ENCODE measurements around the gene ELP6. TPM values are rescaled to one million over a fixed set of nuclear protein-coding genes. Genes with fewer than 3 reads are reported as not detected.
"Not testable (repeated sequence)": the region's sequence is repeated elsewhere in the genome, so short reads cannot be mapped to it uniquely, and the experiment has no call there.

Gene ELP6
- total and polyA plus RNA-seq, 2 experiments from 2014 or later: 34.4 to 37.3 TPM

DNA sequence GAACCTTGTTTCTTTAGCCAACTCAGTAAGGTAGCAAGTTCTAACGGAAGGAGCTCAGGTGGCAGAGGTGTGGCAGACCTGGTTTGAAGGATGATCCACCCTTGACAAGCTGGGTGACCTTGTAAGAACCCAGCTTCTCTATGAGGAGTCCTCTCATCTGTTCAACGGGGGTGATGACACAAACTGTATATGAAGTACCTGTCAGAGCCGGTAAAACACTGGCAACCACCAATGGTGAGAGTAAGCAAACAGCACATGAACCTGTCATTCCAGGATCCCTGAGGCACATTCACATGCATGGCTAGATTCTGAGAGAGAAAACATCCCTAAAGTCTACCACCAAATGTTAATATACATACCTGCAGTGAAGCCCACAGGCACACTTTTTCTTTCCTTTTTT lies 40.1 kb downstream of the ELP6 start:
- Histone ChIP-seq H3K4me1 (ENCODE audit: insufficient read depth) (peaks cover 25% of the 10 kb centered on the region), H4K20me1 (ENCODE audit: insufficient read depth, poor library complexity, severe bottlenecking) (peaks cover 21% of the 10 kb centered on the region), H3K79me2 (peaks cover 73% of the 10 kb centered on the region), H3K4me2 (peak overlapping the region; percentile 94), H3K9me2 (replicated peaks; ENCODE audit: insufficient read depth) (no peaks in the 10 kb centered on the region), H3K9me3 (ENCODE audit: low read depth) (no peaks in the 10 kb centered on the region), H3K27me3 (no peaks in the 10 kb centered on the region), H2AFZ (no peak overlapping the region), H3K27ac (peak overlapping the region; percentile 7), H3K36me3 (replicated peaks; ENCODE audit: insufficient read depth, low read depth) (no peaks in the 10 kb centered on the region), H3K4me3 (no peak overlapping the region)
- no peak for TF ChIP-seq EZH2phosphoT487 (IDR thresholded peaks at IDR 0.05; ENCODE audit: low read depth, severe bottlenecking, unreplicated experiment)
- TF ChIP-seq CTCF (IDR thresholded peaks at IDR 0.05; ENCODE audit: poor library complexity): no peak
- no peak for TF ChIP-seq EZH2 (IDR thresholded peaks at IDR 0.05; ENCODE audit: borderline replicate concordance)
- 49% methylated on average over 3 of the region's 3 CpGs for WGBS (ENCODE audit: low lambda C conversion rate, missing lambda C conversion rate)
- DNase-seq (ENCODE audit: low spot score): peak; percentile 32

DNA sequence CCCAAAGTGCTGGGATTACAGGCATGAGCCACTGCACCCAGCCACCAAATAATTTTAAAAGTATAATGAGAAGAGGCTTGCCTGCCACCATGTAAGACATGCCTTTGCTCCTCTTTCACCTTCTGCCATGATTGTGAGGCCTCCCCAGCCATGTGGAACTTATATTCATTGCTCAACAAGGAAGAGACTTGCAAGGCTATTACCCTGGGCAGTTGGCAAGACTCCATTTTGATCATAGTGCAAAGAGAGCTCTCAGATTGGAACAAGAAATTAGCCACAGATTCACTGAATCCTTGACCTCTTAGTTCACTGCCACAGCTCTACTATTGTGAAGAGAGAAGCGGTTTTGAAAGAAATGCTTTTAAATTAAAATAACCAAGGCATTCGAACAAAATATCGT lies 43.9 kb downstream of the ELP6 start:
- DNase-seq (ENCODE audit: low spot score): no peak
- H3K27me3 ChIP-seq: no peaks in the 10 kb centered on the region
- H3K9me3 ChIP-seq (ENCODE audit: low read depth): no peaks in the 10 kb centered on the region
- H3K4me1 ChIP-seq (ENCODE audit: insufficient read depth): peaks cover 16% of the 10 kb centered on the region
- peaks cover 93% of the 10 kb centered on the region for H3K79me2 ChIP-seq
- H4K20me1 ChIP-seq (ENCODE audit: insufficient read depth, poor library complexity, severe bottlenecking): peaks cover 21% of the 10 kb centered on the region
- H3K9me2 ChIP-seq (replicated peaks; ENCODE audit: insufficient read depth): no peaks in the 10 kb centered on the region
- no peak overlapping the region for H3K27ac ChIP-seq
- no peaks in the 10 kb centered on the region for H3K36me3 ChIP-seq (replicated peaks; ENCODE audit: insufficient read depth, low read depth)
- no peak overlapping the region for H2AFZ ChIP-seq
- no peak overlapping the region for H3K4me3 ChIP-seq
- H3K4me2 ChIP-seq: no peak overlapping the region
- TF ChIP-seq EZH2 (IDR thresholded peaks at IDR 0.05; ENCODE audit: borderline replicate concordance) (no peak), EZH2phosphoT487 (IDR thresholded peaks at IDR 0.05; ENCODE audit: low read depth, severe bottlenecking, unreplicated experiment) (no peak), CTCF (IDR thresholded peaks at IDR 0.05; ENCODE audit: poor library complexity) (no peak)
- WGBS (ENCODE audit: low lambda C conversion rate, missing lambda C conversion rate): 98% methylated on average over 3 of the region's 3 CpGs

- H3K4me1 ChIP-seq (ENCODE audit: insufficient read depth); H3K27ac ChIP-seq; H2AFZ ChIP-seq; H3K27me3 ChIP-seq; DNase-seq (ENCODE audit: low spot score); H3K36me3 ChIP-seq (replicated peaks; ENCODE audit: insufficient read depth, low read depth); H3K9me3 ChIP-seq (ENCODE audit: low read depth); H3K4me2 ChIP-seq; H3K9me2 ChIP-seq (replicated peaks; ENCODE audit: insufficient read depth); H3K4me3 ChIP-seq: not testable (repeated sequence)
- peaks cover 93% of the 10 kb centered on the region for H3K79me2 ChIP-seq
- peaks cover 21% of the 10 kb centered on the region for H4K20me1 ChIP-seq (ENCODE audit: insufficient read depth, poor library complexity, severe bottlenecking)
- WGBS (ENCODE audit: low lambda C conversion rate, missing lambda C conversion rate): 93% methylated on average over 1 of the region's 1 CpG
These were observed 45.2 kb downstream of the ELP6 start for GRCh38 chr3:47468315-47468714.

DNA sequence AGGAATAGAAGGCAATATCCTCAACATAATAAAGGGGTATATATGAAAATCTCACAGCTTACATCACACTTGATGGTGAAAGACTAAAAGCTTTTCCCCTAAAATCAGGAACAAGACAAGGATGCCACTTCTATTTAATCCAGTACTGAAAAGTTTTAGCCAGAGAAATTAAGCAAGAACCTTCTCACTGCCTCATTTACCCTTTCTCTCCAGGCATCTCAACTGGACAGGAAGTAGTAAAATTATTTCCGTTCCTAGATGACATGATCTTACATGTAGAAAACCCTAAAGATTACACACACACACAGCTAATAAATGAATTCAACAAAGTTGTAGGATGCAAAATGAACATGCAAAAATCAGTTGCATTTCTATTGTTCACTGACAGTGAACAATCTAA lies 48.9 kb downstream of the ELP6 start:
- peaks cover 7% of the 10 kb centered on the region for H4K20me1 ChIP-seq (ENCODE audit: insufficient read depth, poor library complexity, severe bottlenecking)
- TF ChIP-seq EZH2 (IDR thresholded peaks at IDR 0.05; ENCODE audit: borderline replicate concordance) (no peak), CTCF (IDR thresholded peaks at IDR 0.05; ENCODE audit: poor library complexity) (no peak), EZH2phosphoT487 (IDR thresholded peaks at IDR 0.05; ENCODE audit: low read depth, severe bottlenecking, unreplicated experiment) (no peak)
- H3K4me1 ChIP-seq (ENCODE audit: insufficient read depth): peaks cover 8% of the 10 kb centered on the region
- DNase-seq (ENCODE audit: low spot score): no peak
- H3K4me2 ChIP-seq: no peak overlapping the region
- H3K9me3 ChIP-seq (ENCODE audit: low read depth): no peaks in the 10 kb centered on the region
- no peaks in the 10 kb centered on the region for H3K36me3 ChIP-seq (replicated peaks; ENCODE audit: insufficient read depth, low read depth)
- H3K9me2 ChIP-seq (replicated peaks; ENCODE audit: insufficient read depth): no peaks in the 10 kb centered on the region
- WGBS (ENCODE audit: low lambda C conversion rate, missing lambda C conversion rate): 71% methylated on average over 1 of the region's 1 CpG
- H3K4me3 ChIP-seq: no peak overlapping the region
- no peak overlapping the region for H2AFZ ChIP-seq
- no peaks in the 10 kb centered on the region for H3K27me3 ChIP-seq
- no peak overlapping the region for H3K27ac ChIP-seq
- peaks cover 97% of the 10 kb centered on the region for H3K79me2 ChIP-seq

- Histone ChIP-seq H3K79me2 (peaks cover 99% of the 10 kb centered on the region), H3K4me1 (ENCODE audit: insufficient read depth) (peaks cover 16% of the 10 kb centered on the region)
- not testable (repeated sequence) for H3K4me3 ChIP-seq; H3K9me2 ChIP-seq (replicated peaks; ENCODE audit: insufficient read depth); H3K27me3 ChIP-seq; H3K27ac ChIP-seq; H2AFZ ChIP-seq; H3K36me3 ChIP-seq (replicated peaks; ENCODE audit: insufficient read depth, low read depth); DNase-seq (ENCODE audit: low spot score); H3K9me3 ChIP-seq (ENCODE audit: low read depth); H3K4me2 ChIP-seq; H4K20me1 ChIP-seq (ENCODE audit: insufficient read depth, poor library complexity, severe bottlenecking)
- WGBS (ENCODE audit: low lambda C conversion rate, missing lambda C conversion rate): 87% methylated on average over 9 of the region's 9 CpGs
These were observed 53.9 kb downstream of the ELP6 start for GRCh38 chr3:47459534-47460085.
